ENCODE results near the gene CYSLTR2. TPM values are rescaled to one million over a fixed set of nuclear protein-coding genes. Genes with fewer than 3 reads are reported as not detected.
"Not testable (repeated sequence)": the region's sequence is repeated elsewhere in the genome, so short reads cannot be mapped to it uniquely, and the experiment has no call there.

The CYSLTR2 gene
- total RNA-seq, 1 donor from 2014 or later, result 0.28 TPM

- no peak for ATAC-seq
- DNase-seq (ENCODE audit: low spot score), result no peak
Measured at GRCh38 chr13:48644951-48645350, 8.8 kb upstream of the CYSLTR2 start.

GRCh38 chr13:48645845-48646244 is 7.9 kb upstream of the CYSLTR2 start:
- DNase-seq (ENCODE audit: low spot score) (no peak), ATAC-seq (no peak)

- ATAC-seq, result no peak
- DNase-seq (ENCODE audit: low spot score), result no peak
Measured at GRCh38 chr13:48646791-48647190, 6.9 kb upstream of the CYSLTR2 start.

- DNase-seq (ENCODE audit: low spot score), result no peak
- no peak for ATAC-seq
Measured at GRCh38 chr13:48647625-48648024, 6.1 kb upstream of the CYSLTR2 start.

- DNase-seq (ENCODE audit: low spot score) (no peak), ATAC-seq (no peak)
Measured at GRCh38 chr13:48648446-48648845, 5.3 kb upstream of the CYSLTR2 start.

- DNase-seq (ENCODE audit: low spot score) (no peak), ATAC-seq (no peak)
Measured at GRCh38 chr13:48652851-48653471, 768 bp upstream of the CYSLTR2 start.

- DNase-seq (ENCODE audit: low spot score) (no peak), ATAC-seq (no peak)
Measured at GRCh38 chr13:48654511-48654910, 782 bp downstream of the CYSLTR2 start.

GRCh38 chr13:48655291-48655690 is 1.6 kb downstream of the CYSLTR2 start:
- ATAC-seq (no peak), DNase-seq (ENCODE audit: low spot score) (no peak)

GRCh38 chr13:48656608-48657007 is 2.9 kb downstream of the CYSLTR2 start:
- DNase-seq (ENCODE audit: low spot score) (no peak), ATAC-seq (peak; percentile 33)

GRCh38 chr13:48660361-48661076 is 6.8 kb downstream of the CYSLTR2 start:
- DNase-seq (ENCODE audit: low spot score) (no peak), ATAC-seq (peak; percentile 41)

GRCh38 chr13:48661107-48661506 is 7.4 kb downstream of the CYSLTR2 start:
- DNase-seq (ENCODE audit: low spot score), result no peak
- no peak for ATAC-seq

GRCh38 chr13:48662226-48662625 is 8.5 kb downstream of the CYSLTR2 start:
- DNase-seq (ENCODE audit: low spot score) (no peak), ATAC-seq (no peak)

- peak; percentile 78 for ATAC-seq
- no peak for DNase-seq (ENCODE audit: low spot score)
Measured at GRCh38 chr13:48667136-48667535, 13.4 kb downstream of the CYSLTR2 start.

- ATAC-seq; DNase-seq (ENCODE audit: low spot score): not testable (repeated sequence)
Measured at GRCh38 chr13:48671421-48671820, 17.7 kb downstream of the CYSLTR2 start.

GRCh38 chr13:48675247-48675646 is 21.5 kb downstream of the CYSLTR2 start:
- no peak for ATAC-seq

GRCh38 chr13:48678316-48678715 is 24.6 kb downstream of the CYSLTR2 start:
- ATAC-seq (no peak), DNase-seq (ENCODE audit: low spot score) (no peak)

More at GRCh38 chr13:48675247-48675646, 21.5 kb downstream of the CYSLTR2 start:
- DNase-seq (ENCODE audit: low spot score), result no peak

GRCh38 chr13:48679941-48680680 is 26.4 kb downstream of the CYSLTR2 start:
- ATAC-seq (no peak), DNase-seq (ENCODE audit: low spot score) (no peak)

GRCh38 chr13:48680756-48681392 is 27.1 kb downstream of the CYSLTR2 start:
- ATAC-seq (no peak), DNase-seq (ENCODE audit: low spot score) (no peak)

GRCh38 chr13:48681905-48682304 is 28.2 kb downstream of the CYSLTR2 start:
- DNase-seq (ENCODE audit: low spot score) (no peak), ATAC-seq (no peak)

GRCh38 chr13:48682436-48682835 is 28.7 kb downstream of the CYSLTR2 start:
- DNase-seq (ENCODE audit: low spot score), result no peak
- no peak for ATAC-seq

- ATAC-seq (no peak), DNase-seq (ENCODE audit: low spot score) (no peak)
Measured at GRCh38 chr13:48686636-48687210, 33.0 kb downstream of the CYSLTR2 start.

Data from left lobe of liver (tissue), 2 donors.